Testis (tissue), 3 donors: Measurements from ENCODE around the gene CACNA2D3. TPM values are rescaled to one million over a fixed set of nuclear protein-coding genes. Genes with fewer than 3 reads are reported as not detected.

Source experiments
- DNase-seq: peaks from one replicate; pipeline ENCODE4 v3.0.0-alpha.2; 2019
- H3K27ac ChIP-seq, 2 donors: fragments of 200-600 bp; sonication (generic); one replicate each; pipeline ENCODE4 v1.5.1; 2019
- H3K27me3 ChIP-seq: fragments of 200-600 bp; sonication (generic); one replicate; pipeline ENCODE4 v1.5.1; 2019
- H3K36me3 ChIP-seq: fragments of 200-600 bp; sonication (generic); one replicate; pipeline ENCODE4 v1.5.1; 2017; ENCODE audit warnings: low read depth; ENCODE audit errors: missing control alignments
- H3K4me1 ChIP-seq: fragments of 200-600 bp; sonication (generic); one replicate; pipeline ENCODE4 v1.5.1; 2019
- H3K4me3 ChIP-seq, 2 donors: fragments of 200-600 bp; sonication (generic); one replicate each; pipeline ENCODE4 v1.5.1; 2017 to 2019
- H3K9me3 ChIP-seq: fragments of 200-600 bp; sonication (generic); one replicate; pipeline ENCODE4 v1.5.1; 2017
- CTCF ChIP-seq, 3 experiments: fragments of 450-650 bp in 2 of 3; fragments of 200-600 bp in 1 of 3; sonication (generic) in 1 of 3; IDR thresholded peaks; one replicate each; pipeline ENCODE4 v1.5.1; 2016 to 2019; ENCODE audit warnings: antibody characterized with exemption in 3 of 3, mild to moderate bottlenecking in 2 of 3, moderate library complexity in 1 of 3
- POLR2A ChIP-seq: fragments of 450-650 bp; IDR thresholded peaks from one replicate; pipeline ENCODE4 v1.6.1; 2017; ENCODE audit warnings: antibody characterized with exemption, mild to moderate bottlenecking, moderate library complexity
- WGBS, 2 donors: methylation state at CpG; one replicate each; pipeline ENCODE4 v1.1.5; 2018; 5-methylcytosine and 5-hydroxymethylcytosine counted together
- intact Hi-C: fragments of 100-400 bp; cut with DNase I; formaldehyde crosslinking; loops from one replicate; pipeline ENCODE4 v1.15.1; 2023; ENCODE audit warnings: low total_unique reads
- polyA plus RNA-seq: library from polyadenylated mRNA; stranded (reverse); fragments of 350-450 nt; fragmentation: Illumina TruSeq; extraction: RNeasy Lipid Tissue Mini Kit (QIAGEN cat#74804); gene quantifications from one replicate; pipeline ENCODE4 v1.2.3, GENCODE V29; 2014; ENCODE audit warnings: low read depth, low replicate concordance; ENCODE audit not compliant: insufficient read depth
- total RNA-seq, 2 donors: library from RNA; depleted of rRNA; stranded (reverse); fragments of >200 nt; gene quantifications; one replicate each; pipeline ENCODE4 v1.2.3, GENCODE V29; 2016

The CACNA2D3 gene
- total and polyA plus RNA-seq, 3 donors from 2014 or later: 10.1 to 16.5 (median 11.2) TPM

- H3K4me3 ChIP-seq: no peak overlapping the region
- H3K36me3 ChIP-seq: no peaks in the 10 kb centered on the region
- H3K4me1 ChIP-seq: no peaks in the 10 kb centered on the region
- WGBS, 2 donors: 92 to 96% methylated on average over 6 of the region's 6 CpGs
- intact Hi-C loops: no loop called here
- no peaks in the 10 kb centered on the region for H3K9me3 ChIP-seq
- DNase-seq: no peak
- H3K27me3 ChIP-seq: no peaks in the 10 kb centered on the region
- TF ChIP-seq POLR2A (no peak), CTCF (IDR thresholded peaks at IDR 0.05) (no peak)
- H3K27ac ChIP-seq: no peak overlapping the region
These were observed 452.7 kb downstream of the CACNA2D3 start for GRCh38 chr3:54574906-54575617.

- DNase-seq: no peak
- 56 to 76% methylated on average over 3 of the region's 3 CpGs for WGBS, 2 donors
- Histone ChIP-seq H3K4me3 (no peak overlapping the region), H3K4me1 (no peaks in the 10 kb centered on the region), H3K36me3 (no peaks in the 10 kb centered on the region), H3K27me3 (no peaks in the 10 kb centered on the region), H3K9me3 (no peaks in the 10 kb centered on the region), H3K27ac (no peak overlapping the region)
- TF ChIP-seq POLR2A (no peak), CTCF (IDR thresholded peaks at IDR 0.05) (no peak)
- intact Hi-C loops: no loop called here
These were observed 453.2 kb downstream of the CACNA2D3 start for GRCh38 chr3:54575618-54575960.

DNA sequence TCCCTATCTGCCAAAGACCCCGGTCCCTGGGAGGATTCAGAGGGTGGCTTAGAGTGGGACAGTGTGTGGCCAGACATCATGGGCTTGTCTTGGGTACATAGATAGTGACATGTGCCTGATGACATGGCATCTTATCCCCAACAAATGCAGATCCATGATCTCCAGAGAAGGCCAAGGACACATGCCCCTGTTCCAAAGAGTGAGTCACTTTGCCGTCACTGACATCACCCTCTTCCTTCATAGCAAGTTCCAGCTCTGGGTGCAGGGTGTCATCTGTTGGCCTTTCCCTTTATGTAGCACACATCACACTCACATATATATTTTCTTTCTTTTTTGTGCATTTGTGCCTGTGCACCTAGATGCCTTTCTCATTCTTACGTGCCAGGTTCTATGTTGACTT, 455.0 kb downstream of the CACNA2D3 start:
- no peaks in the 10 kb centered on the region for H3K36me3 ChIP-seq
- WGBS, 2 donors: 96 to 98% methylated on average over 3 of the region's 3 CpGs
- H3K27me3 ChIP-seq: no peaks in the 10 kb centered on the region
- no peaks in the 10 kb centered on the region for H3K4me1 ChIP-seq
- TF ChIP-seq CTCF (IDR thresholded peaks at IDR 0.05) (no peak), POLR2A (no peak)
- H3K9me3 ChIP-seq: no peaks in the 10 kb centered on the region
- H3K27ac ChIP-seq: no peak overlapping the region
- H3K4me3 ChIP-seq: no peak overlapping the region
- DNase-seq: no peak
- intact Hi-C loops: no loop called here

DNA sequence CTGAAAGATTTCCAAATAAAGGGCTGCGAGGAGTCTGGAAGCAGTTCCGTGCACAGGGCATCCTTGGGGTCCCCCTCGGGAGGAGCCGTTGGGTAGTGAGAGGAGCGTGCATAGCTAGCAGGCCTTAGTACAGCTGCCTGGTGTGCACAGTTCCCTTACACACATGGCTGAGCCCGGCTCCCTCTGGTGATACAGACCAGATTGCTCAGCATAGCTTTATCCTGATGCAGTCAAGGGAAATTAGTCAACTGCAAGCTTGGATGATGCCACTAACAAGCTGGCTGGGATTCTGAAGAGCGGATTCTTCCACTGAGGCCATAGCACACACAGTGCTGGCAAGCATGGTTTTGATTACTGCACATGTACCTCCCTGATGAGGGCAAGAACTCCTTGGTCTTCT, 456.1 kb downstream of the CACNA2D3 start:
- 87 to 94% methylated on average over 6 to 7 of the region's 7 CpGs for WGBS, 2 donors
- no peaks in the 10 kb centered on the region for H3K4me1 ChIP-seq
- no peaks in the 10 kb centered on the region for H3K27me3 ChIP-seq
- no peak overlapping the region for H3K4me3 ChIP-seq
- H3K9me3 ChIP-seq: no peaks in the 10 kb centered on the region
- DNase-seq: no peak
- H3K36me3 ChIP-seq: no peaks in the 10 kb centered on the region
- H3K27ac ChIP-seq: no peak overlapping the region
- intact Hi-C loops: no loop called here
- TF ChIP-seq POLR2A (no peak), CTCF (IDR thresholded peaks at IDR 0.05) (no peak)

DNA sequence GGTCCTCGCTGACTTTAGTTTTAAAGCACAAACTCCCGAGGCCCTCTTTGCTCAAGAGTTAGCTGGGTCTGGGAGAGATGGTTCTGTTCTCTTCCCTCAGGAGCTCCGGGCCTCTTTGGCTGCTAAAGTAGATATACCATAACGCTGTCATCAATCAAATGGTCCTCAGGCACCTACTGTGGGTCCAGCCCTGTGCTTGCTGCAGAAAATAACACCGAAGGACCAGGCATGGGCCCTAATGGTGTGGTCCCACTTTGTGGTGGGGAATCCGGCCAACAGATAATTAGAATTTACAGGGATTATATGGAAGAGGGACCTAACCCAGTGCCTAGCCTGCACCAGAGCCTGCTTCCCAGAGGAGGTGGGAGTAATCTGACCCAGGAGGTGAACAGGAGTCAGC, 458.1 kb downstream of the CACNA2D3 start:
- WGBS, 2 donors: 85 to 95% methylated on average over 6 of the region's 6 CpGs
- Histone ChIP-seq H3K9me3 (no peaks in the 10 kb centered on the region), H3K4me1 (no peaks in the 10 kb centered on the region), H3K4me3 (no peak overlapping the region), H3K27me3 (no peaks in the 10 kb centered on the region), H3K27ac (no peak overlapping the region), H3K36me3 (no peaks in the 10 kb centered on the region)
- no peak for DNase-seq
- intact Hi-C loops: no loop called here
- no peak for TF ChIP-seq POLR2A
- TF ChIP-seq CTCF (IDR thresholded peaks at IDR 0.05): no peak
